DOHH2 (cell line): ENCODE measurements around the gene KRT12.

Experiments
- H3F3A ChIP-seq: fragments of 200-600 bp; sonication (generic), shearing (Covaris generic); 2 replicates; pipeline ENCODE4 v1.6.0; 2016; ENCODE audit warnings: antibody characterized with exemption, mild to moderate bottlenecking; ENCODE audit not compliant: control insufficient read depth, insufficient read depth
- H3K27ac ChIP-seq: fragments of 200-600 bp; sonication (generic); 2 replicates; pipeline ENCODE4 v1.5.1; 2014; ENCODE audit warnings: low read depth, mild to moderate bottlenecking, low read length, moderate library complexity
- H3K27me3 ChIP-seq: fragments of 200-600 bp; sonication (generic); 2 replicates; pipeline ENCODE4 v1.6.1; 2014; ENCODE audit warnings: mild to moderate bottlenecking, low read length, mixed read lengths; ENCODE audit not compliant: control insufficient read depth
- H3K36me3 ChIP-seq: fragments of 200-600 bp; sonication (generic); 2 replicates; pipeline ENCODE4 v1.6.1; 2014; ENCODE audit warnings: mild to moderate bottlenecking, low read length, moderate library complexity, mixed read lengths; ENCODE audit not compliant: control insufficient read depth
- H3K4me1 ChIP-seq: fragments of 200-600 bp; sonication (generic); 2 replicates; pipeline ENCODE4 v1.6.1; 2014; ENCODE audit warnings: mild to moderate bottlenecking, low read length, mixed read lengths; ENCODE audit not compliant: control insufficient read depth
- H3K4me2 ChIP-seq: fragments of 200-600 bp; sonication (generic); 2 replicates; pipeline ENCODE4 v1.6.0; 2014; ENCODE audit warnings: mild to moderate bottlenecking, low read length, moderate library complexity
- H3K4me3 ChIP-seq: fragments of 200-600 bp; sonication (generic); 2 replicates; pipeline ENCODE4 v1.5.1; 2014; ENCODE audit warnings: mild to moderate bottlenecking, low read length, mixed read lengths
- H3K79me2 ChIP-seq: fragments of 200-600 bp; sonication (generic); 2 replicates; pipeline ENCODE4 v1.6.1; 2014; ENCODE audit warnings: mild to moderate bottlenecking, low read length, mixed read lengths; ENCODE audit not compliant: control insufficient read depth
- H3K9me2 ChIP-seq: fragments of 200-600 bp; sonication (generic); replicated peaks from 2 replicates; pipeline ENCODE4 v1.6.1; 2014; ENCODE audit warnings: mild to moderate bottlenecking, low read length, mixed read lengths; ENCODE audit not compliant: control insufficient read depth
- H3K9me3 ChIP-seq: fragments of 200-600 bp; sonication (generic); 2 replicates; pipeline ENCODE4 v1.6.1; 2014; ENCODE audit warnings: antibody characterized with exemption, low read length, mixed read lengths; ENCODE audit not compliant: control insufficient read depth, insufficient read depth
- H4K20me1 ChIP-seq: fragments of 200-600 bp; sonication (generic); 2 replicates; pipeline ENCODE4 v1.6.0; 2014; ENCODE audit warnings: low read depth, mild to moderate bottlenecking, antibody characterized with exemption, low read length, moderate library complexity; ENCODE audit not compliant: control insufficient read depth, insufficient read depth
- CTCF ChIP-seq: fragments of 200-600 bp; sonication (generic); IDR thresholded peaks from one replicate; pipeline ENCODE4 v1.5.1; 2014; ENCODE audit warnings: antibody characterized with exemption, mild to moderate bottlenecking, low read depth, low read length; ENCODE audit not compliant: poor library complexity, severe bottlenecking
- EZH2phosphoT487 ChIP-seq: fragments of 200-600 bp; sonication (generic); IDR thresholded peaks from 2 replicates; pipeline ENCODE4 v1.6.1; 2017; ENCODE audit warnings: borderline replicate concordance, mild to moderate bottlenecking, antibody characterized with exemption, low read length, moderate library complexity, mixed read lengths

Gene KRT12

GRCh38 chr17:40854175-40854814, 12.7 kb downstream of the KRT12 start:
- Histone ChIP-seq H4K20me1 (no peaks in the 10 kb centered on the region), H3K4me1 (no peaks in the 10 kb centered on the region), H3K27ac (no peak overlapping the region), H3K36me3 (no peaks in the 10 kb centered on the region), H3K79me2 (no peaks in the 10 kb centered on the region), H3K4me2 (no peak overlapping the region), H3K9me2 (no peaks in the 10 kb centered on the region), H3K27me3 (peaks cover 23% of the 10 kb centered on the region), H3K9me3 (no peaks in the 10 kb centered on the region), H3K4me3 (no peak overlapping the region), H3F3A (no peaks in the 10 kb centered on the region)
- TF ChIP-seq CTCF (no peak), EZH2phosphoT487 (no peak)

GRCh38 chr17:40852364-40852763, 14.7 kb downstream of the KRT12 start:
- Histone ChIP-seq H3K27ac (no peak overlapping the region), H3F3A (no peaks in the 10 kb centered on the region), H3K4me3 (no peak overlapping the region), H3K4me1 (no peaks in the 10 kb centered on the region), H3K79me2 (no peaks in the 10 kb centered on the region), H3K4me2 (no peak overlapping the region), H3K9me2 (no peaks in the 10 kb centered on the region), H3K9me3 (no peaks in the 10 kb centered on the region), H3K36me3 (no peaks in the 10 kb centered on the region), H4K20me1 (no peaks in the 10 kb centered on the region), H3K27me3 (peaks cover 26% of the 10 kb centered on the region)
- TF ChIP-seq EZH2phosphoT487 (no peak), CTCF (no peak)

GRCh38 chr17:40850293-40850972, 16.6 kb downstream of the KRT12 start:
- Histone ChIP-seq H3K79me2 (no peaks in the 10 kb centered on the region), H4K20me1 (no peaks in the 10 kb centered on the region), H3K9me2 (no peaks in the 10 kb centered on the region), H3K4me1 (no peaks in the 10 kb centered on the region), H3K4me2 (no peak overlapping the region), H3K36me3 (no peaks in the 10 kb centered on the region), H3F3A (no peaks in the 10 kb centered on the region), H3K27ac (no peak overlapping the region), H3K4me3 (no peak overlapping the region), H3K27me3 (peaks cover 25% of the 10 kb centered on the region), H3K9me3 (no peaks in the 10 kb centered on the region)
- TF ChIP-seq EZH2phosphoT487, result no peak
- TF ChIP-seq CTCF, result no peak
